ENCODE measurements around the gene DNAH8. TPM values are rescaled to one million over a fixed set of nuclear protein-coding genes. Genes with fewer than 3 reads are reported as not detected.

Gene DNAH8
- total and polyA plus RNA-seq, 4 donors, result 0.01 to 0.37 (median 0.11) TPM

DNA sequence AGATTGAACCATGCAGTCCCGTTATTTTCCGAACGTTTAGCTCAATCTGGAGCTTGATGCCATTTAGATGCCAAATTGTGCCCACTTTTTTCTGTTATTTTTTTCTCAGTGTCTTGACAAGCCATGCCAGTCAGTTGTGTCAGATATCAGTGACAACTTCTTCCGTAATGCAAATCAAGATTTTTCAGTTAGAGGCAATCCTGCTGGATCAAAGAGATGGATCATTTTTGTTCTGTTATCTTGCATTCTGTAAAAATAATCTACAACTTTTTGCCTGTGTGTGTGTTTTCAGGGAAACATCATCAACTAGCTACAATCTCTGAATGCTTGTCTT, 302.4 kb downstream of the DNAH8 start:
- TF ChIP-seq, protein P1, sequence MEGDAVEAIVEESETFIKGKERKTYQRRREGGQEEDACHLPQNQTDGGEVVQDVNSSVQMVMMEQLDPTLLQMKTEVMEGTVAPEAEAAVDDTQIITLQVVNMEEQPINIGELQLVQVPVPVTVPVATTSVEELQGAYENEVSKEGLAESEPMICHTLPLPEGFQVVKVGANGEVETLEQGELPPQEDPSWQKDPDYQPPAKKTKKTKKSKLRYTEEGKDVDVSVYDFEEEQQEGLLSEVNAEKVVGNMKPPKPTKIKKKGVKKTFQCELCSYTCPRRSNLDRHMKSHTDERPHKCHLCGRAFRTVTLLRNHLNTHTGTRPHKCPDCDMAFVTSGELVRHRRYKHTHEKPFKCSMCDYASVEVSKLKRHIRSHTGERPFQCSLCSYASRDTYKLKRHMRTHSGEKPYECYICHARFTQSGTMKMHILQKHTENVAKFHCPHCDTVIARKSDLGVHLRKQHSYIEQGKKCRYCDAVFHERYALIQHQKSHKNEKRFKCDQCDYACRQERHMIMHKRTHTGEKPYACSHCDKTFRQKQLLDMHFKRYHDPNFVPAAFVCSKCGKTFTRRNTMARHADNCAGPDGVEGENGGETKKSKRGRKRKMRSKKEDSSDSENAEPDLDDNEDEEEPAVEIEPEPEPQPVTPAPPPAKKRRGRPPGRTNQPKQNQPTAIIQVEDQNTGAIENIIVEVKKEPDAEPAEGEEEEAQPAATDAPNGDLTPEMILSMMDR (IDR thresholded peaks at IDR 0.05; ENCODE audit: control extremely low read depth, extremely low read depth), result no peak
- no peak for ATAC-seq (ENCODE audit: insufficient read depth, low FRiP score)
- Histone ChIP-seq H3K9me3 (ENCODE audit: control insufficient read depth in 4 of 4, insufficient read depth in 3 of 4, low read length in 3 of 4) (no peaks in the 10 kb centered on the region), H3K27ac (ENCODE audit: low read depth in 1 of 2, low read length in 1 of 2) (no peak overlapping the region), H3K36me3 (ENCODE audit: control insufficient read depth in 4 of 4, insufficient read depth in 4 of 4, low read length in 4 of 4) (no peaks in the 10 kb centered on the region), H3K27me3 (ENCODE audit: control insufficient read depth in 3 of 3, insufficient read depth in 3 of 3, low read length in 2 of 3) (peaks cover 0 to 2% (median 0%) of the 10 kb centered on the region in 3 donors), H3K4me3 (no peak overlapping the region), H3K9ac (ENCODE audit: insufficient read depth in 1 of 2, low read length in 2 of 2) (no peak overlapping the region), H3K4me1 (ENCODE audit: control insufficient read depth in 5 of 5, insufficient read depth in 5 of 5, low read length in 5 of 5) (peaks cover 0 to 5% (median 0%) of the 10 kb centered on the region in 5 donors)
- no peak for DNase-seq
- WGBS, 2 donors, result 74 to 85% methylated on average over 4 of the region's 4 CpGs

DNA sequence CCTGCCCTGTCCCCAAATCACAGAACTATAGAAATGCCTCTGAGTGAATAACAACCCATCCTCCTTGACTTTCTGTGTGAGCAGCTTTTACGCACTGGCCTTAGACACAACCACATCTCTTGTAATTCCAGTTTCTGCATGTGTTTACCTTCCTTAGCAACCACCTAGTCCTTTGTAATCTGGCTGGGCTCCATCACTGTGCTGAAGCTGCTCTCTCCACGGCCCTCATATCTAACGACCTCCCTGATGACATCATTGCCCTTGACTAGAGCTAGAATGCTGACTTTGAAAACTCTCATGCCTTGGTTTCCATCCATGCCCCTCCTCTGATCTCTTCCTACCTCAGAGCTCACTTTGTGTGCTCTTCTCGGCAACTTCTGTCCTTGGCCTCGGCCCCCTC, 303.0 kb downstream of the DNAH8 start:
- WGBS, 2 donors, result 55 to 72% methylated on average over 5 of the region's 5 CpGs
- H3K9ac ChIP-seq (ENCODE audit: insufficient read depth in 1 of 2, low read length in 2 of 2), result no peak overlapping the region
- no peaks in the 10 kb centered on the region for H3K9me3 ChIP-seq (ENCODE audit: control insufficient read depth in 4 of 4, insufficient read depth in 3 of 4, low read length in 3 of 4)
- peaks cover 0 to 2% (median 0%) of the 10 kb centered on the region in 3 donors for H3K27me3 ChIP-seq (ENCODE audit: control insufficient read depth in 3 of 3, insufficient read depth in 3 of 3, low read length in 2 of 3)
- H3K27ac ChIP-seq (ENCODE audit: low read depth in 1 of 2, low read length in 1 of 2), result no peak overlapping the region
- no peak overlapping the region for H3K4me3 ChIP-seq
- TF ChIP-seq, protein P1 (IDR thresholded peaks at IDR 0.05; ENCODE audit: control extremely low read depth, extremely low read depth), result no peak
- H3K4me1 ChIP-seq (ENCODE audit: control insufficient read depth in 5 of 5, insufficient read depth in 5 of 5, low read length in 5 of 5), result peaks cover 0 to 5% (median 0%) of the 10 kb centered on the region in 5 donors
- peak in 2 of 3 donors; percentile 9 to 14 for DNase-seq
- no peaks in the 10 kb centered on the region for H3K36me3 ChIP-seq (ENCODE audit: control insufficient read depth in 4 of 4, insufficient read depth in 4 of 4, low read length in 4 of 4)
- no peak for ATAC-seq (ENCODE audit: insufficient read depth, low FRiP score)

GRCh38 chr6:39020136-39020535, 305.0 kb downstream of the DNAH8 start:
- Histone ChIP-seq H3K4me1 (ENCODE audit: control insufficient read depth in 5 of 5, insufficient read depth in 5 of 5, low read length in 5 of 5) (peaks cover 0 to 5% (median 0%) of the 10 kb centered on the region in 5 donors), H3K9me3 (ENCODE audit: control insufficient read depth in 4 of 4, insufficient read depth in 3 of 4, low read length in 3 of 4) (no peaks in the 10 kb centered on the region), H3K27me3 (ENCODE audit: control insufficient read depth in 3 of 3, insufficient read depth in 3 of 3, low read length in 2 of 3) (peaks cover 0 to 4% (median 0%) of the 10 kb centered on the region in 3 donors), H3K36me3 (ENCODE audit: control insufficient read depth in 4 of 4, insufficient read depth in 4 of 4, low read length in 4 of 4) (no peaks in the 10 kb centered on the region), H3K27ac (ENCODE audit: low read depth in 1 of 2, low read length in 1 of 2) (no peak overlapping the region), H3K9ac (ENCODE audit: insufficient read depth in 1 of 2, low read length in 2 of 2) (no peak overlapping the region), H3K4me3 (no peak overlapping the region)
- ATAC-seq (ENCODE audit: insufficient read depth, low FRiP score), result no peak
- TF ChIP-seq, protein P1 (IDR thresholded peaks at IDR 0.05; ENCODE audit: control extremely low read depth, extremely low read depth), result no peak
- no peak for DNase-seq
- WGBS, 2 donors, result 89 to 90% methylated on average over 2 of the region's 2 CpGs

DNA sequence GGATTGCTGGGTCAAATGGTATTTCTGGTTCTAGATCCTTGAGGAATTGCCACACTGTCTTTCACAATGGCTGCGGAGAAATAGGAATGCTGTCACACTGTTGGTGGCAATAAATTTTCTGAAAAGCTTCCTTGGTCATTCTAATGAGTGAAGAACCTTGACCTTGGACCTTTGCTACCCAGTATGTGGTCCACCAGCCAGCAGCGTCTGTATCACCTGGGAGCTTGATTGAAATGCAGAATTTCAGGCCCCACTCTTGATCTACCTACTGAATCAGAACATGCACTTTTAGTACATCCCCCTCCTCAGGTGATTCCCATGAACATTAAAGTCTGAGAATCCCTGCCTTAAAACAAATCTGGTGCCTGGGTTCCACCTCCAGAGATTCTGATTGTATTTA, 305.9 kb downstream of the DNAH8 start:
- Histone ChIP-seq H3K9ac (ENCODE audit: insufficient read depth in 1 of 2, low read length in 2 of 2) (no peak overlapping the region), H3K36me3 (ENCODE audit: control insufficient read depth in 4 of 4, insufficient read depth in 4 of 4, low read length in 4 of 4) (no peaks in the 10 kb centered on the region), H3K27ac (ENCODE audit: low read depth in 1 of 2, low read length in 1 of 2) (no peak overlapping the region), H3K4me3 (no peak overlapping the region), H3K9me3 (ENCODE audit: control insufficient read depth in 4 of 4, insufficient read depth in 3 of 4, low read length in 3 of 4) (no peaks in the 10 kb centered on the region), H3K4me1 (ENCODE audit: control insufficient read depth in 5 of 5, insufficient read depth in 5 of 5, low read length in 5 of 5) (peaks cover 0 to 5% (median 0%) of the 10 kb centered on the region in 5 donors), H3K27me3 (ENCODE audit: control insufficient read depth in 3 of 3, insufficient read depth in 3 of 3, low read length in 2 of 3) (peaks cover 0 to 4% (median 0%) of the 10 kb centered on the region in 3 donors)
- ATAC-seq (ENCODE audit: insufficient read depth, low FRiP score), result no peak
- TF ChIP-seq, protein P1 (IDR thresholded peaks at IDR 0.05; ENCODE audit: control extremely low read depth, extremely low read depth), result no peak
- DNase-seq, result no peak
- 89 to 91% methylated on average over 2 of the region's 2 CpGs for WGBS, 2 donors
